GM19438 (cell line): ENCODE results near the gene HNRNPR.
A peak's percentile ranks its signal among the peaks of the same experiment; 100 is the strongest.

Experiments used
- ATAC-seq: cut with Tn5 transposase; IDR thresholded peaks from one replicate; pipeline ENCODE4 v1.9.1; 2021; ENCODE audit warnings: low read depth; ENCODE audit not compliant: unreplicated experiment

Gene HNRNPR

DNA sequence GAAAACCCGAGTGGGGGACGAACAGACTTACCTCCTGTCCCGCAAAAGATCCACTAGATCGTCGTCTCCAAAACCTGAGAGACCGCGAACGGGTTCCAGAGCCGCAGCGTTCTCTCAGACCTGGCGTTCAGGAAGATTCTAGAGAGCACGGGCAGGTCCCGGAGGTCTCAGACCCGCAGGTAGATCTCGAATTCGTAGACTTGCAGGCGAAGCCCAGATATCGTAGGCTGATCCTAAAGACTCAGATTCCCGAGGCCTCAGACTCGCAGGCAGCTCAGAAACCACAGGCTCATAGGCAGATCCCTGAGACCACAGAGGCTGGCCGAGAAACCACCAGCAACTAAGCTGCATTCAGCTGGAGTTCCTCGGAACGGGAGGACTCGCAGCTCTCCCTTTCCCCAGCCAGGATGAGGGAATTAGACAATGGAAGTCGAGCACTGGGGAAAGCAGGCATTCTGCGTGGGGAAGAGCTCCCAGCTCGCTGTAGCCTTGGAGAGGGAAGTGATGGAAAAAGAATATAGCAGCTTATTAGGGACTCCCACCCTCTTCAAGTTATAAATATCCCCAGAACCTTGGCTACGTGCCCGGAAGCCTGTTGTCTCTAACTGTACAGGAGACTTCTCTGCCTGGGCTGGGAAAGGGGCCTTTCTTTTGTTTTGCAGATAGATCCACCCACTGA is 25.4 kb upstream of the HNRNPR start, which contains the start of gene ZNF436:
Gene ZNF436 (minus strand): TSS at position 502 of the 679 bp plus-strand sequence. CDS start 1,831 bp downstream, outside the sequence.
- ATAC-seq, result no peak

DNA sequence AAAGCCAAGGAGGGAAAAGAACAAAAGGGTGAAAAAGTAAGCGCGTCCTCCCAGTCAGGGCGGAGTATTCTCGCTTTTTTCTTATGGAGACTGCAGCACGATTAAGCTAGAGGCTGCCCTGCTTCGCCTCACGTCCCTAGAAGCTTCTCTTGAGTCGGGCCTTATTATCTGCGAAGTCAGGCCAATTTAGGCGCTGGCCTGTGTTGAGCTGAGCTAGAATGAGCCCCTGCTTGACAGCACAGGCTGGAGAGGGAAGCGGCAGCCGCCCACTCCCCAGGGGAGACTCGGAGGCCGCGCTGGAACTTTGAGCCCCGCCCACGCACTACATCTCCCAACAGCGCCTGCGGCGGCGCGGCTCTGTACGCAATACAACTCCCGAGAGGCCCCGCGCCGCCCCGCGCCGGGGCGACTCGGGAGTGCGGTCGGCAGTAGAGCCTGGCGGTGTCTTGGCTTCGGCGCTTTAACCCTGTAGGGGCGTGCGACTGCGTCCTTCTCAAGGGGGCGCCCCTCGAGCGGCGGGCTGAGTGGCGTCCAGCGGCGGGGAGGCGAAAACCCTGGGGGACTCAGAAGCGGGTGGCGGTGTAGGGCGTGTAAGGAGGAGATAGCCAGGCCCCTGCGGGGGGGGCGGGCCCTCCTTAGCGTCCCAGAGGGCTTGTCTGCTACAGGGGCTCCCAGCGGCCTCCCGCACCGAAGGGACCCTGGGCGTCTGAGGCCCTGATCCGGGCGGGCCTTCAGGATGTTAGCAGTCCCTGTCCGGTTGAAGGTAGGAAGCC is 24.7 kb upstream of the HNRNPR start:
- peak; percentile 77 for ATAC-seq

DNA sequence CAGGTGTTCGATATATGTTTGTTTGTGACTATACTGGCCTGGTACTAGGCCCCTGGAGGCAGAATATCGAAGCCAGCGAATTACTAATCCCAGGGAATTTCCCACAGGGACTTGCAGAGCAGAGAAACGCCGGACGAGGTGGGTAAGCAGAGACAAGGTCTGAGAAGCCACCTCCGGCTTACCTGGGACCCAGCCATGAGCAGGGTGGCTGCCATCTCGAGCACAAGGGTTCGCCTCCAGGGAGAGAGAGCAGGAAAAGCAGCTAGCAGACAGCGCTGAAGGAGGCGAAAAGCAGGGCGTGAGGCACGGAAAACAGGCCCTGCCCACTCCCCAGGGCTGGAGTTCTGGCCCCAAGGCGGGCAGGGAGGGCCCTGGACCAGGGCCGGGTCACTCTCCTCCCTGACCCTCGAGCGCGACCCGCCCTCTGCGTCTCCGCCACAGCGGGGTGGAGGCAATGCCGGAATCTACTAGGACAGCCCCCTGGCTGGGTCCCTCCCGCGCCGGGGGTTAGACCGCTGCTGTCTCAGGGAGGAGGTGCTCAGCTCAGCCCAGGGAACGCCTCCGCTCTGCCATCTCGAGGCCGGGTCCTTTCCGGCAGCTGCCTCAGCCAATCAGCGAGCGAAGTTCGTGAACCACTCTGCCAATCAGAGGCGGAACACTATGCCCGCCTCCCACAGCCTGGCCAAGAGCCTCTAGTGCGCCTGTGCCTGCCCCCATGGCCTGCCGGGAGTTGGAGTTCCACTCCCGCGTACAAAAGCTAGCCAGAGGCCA is 23.9 kb upstream of the HNRNPR start:
- peak; percentile 92 for ATAC-seq

DNA sequence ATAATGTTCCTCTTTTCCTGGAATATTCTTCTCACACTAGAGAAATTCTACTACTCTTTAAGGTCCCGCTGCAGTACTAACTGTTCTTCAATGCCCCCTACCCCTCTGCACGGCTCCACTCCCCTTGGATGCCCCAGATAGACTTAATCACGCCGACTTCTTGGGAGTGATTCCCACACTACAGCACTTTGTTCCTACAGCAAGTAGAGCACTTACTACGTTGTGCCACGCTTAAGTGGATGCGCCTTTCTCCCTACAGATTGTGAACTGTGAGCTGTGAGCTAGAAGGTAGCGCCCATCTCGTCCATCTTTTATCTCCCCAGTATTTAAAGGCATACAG is 23.3 kb upstream of the HNRNPR start:
- no peak for ATAC-seq

DNA sequence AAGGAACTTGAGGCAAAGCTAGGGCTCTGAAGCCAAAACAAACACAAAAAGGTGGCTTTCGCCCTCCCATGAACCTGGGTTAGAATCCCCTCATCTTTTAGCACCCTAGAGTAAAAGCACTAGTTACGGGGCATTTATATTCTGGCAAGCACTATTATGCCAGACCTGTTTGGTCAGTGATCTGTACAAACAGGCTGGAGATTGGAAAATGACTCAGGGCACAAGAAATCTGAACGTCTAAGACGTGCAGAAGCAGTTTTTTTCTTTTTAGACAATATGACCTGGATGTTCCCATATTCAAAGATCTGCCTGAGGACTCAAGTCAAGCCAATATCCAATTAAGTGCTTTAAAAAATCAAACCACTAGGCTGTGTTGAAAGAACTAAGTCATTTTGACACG is 22.5 kb upstream of the HNRNPR start:
- no peak for ATAC-seq

DNA sequence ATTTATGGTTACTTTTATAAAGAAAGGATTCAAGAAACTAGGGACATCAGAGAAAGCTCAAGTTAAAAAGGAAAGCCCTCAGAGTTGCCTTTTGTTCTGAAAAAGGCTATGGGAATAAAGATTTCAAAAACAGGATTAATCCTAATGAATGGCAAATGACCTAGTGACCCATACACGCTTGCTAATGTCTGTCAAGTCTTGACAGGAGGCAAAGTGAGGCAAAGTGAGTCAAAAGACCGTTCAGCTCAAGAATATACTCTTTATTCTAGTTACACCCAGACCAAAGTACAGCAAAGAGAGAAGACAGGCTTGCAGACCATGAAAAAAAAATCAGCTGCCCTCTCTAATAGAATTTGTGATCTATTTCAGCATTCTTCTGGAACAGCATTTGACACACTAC is 22.1 kb upstream of the HNRNPR start:
- ATAC-seq, result no peak

DNA sequence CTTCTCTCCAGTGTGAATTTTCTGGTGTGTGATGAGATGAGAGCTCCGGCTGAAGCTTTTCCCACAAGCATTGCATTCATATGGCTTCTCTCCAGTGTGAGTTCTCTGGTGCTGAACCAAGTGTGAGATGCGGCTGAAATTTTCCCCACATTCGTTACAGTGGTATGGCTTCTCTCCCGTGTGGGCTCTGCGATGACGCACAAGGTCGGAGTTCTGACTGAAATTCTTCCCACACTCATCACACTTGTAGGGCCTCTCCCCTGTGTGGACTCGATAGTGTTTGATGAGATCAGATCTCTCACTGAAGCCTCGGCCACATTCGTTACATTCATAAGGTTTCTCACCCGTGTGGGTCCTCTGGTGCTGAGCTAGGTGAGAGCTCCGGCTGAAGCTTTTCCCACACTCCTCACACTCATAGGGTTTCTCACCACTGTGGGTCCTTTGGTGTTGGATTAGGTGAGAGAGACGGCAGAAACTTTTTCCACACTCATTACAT is 18.2 kb upstream of the HNRNPR start:
- ATAC-seq, result no peak

DNA sequence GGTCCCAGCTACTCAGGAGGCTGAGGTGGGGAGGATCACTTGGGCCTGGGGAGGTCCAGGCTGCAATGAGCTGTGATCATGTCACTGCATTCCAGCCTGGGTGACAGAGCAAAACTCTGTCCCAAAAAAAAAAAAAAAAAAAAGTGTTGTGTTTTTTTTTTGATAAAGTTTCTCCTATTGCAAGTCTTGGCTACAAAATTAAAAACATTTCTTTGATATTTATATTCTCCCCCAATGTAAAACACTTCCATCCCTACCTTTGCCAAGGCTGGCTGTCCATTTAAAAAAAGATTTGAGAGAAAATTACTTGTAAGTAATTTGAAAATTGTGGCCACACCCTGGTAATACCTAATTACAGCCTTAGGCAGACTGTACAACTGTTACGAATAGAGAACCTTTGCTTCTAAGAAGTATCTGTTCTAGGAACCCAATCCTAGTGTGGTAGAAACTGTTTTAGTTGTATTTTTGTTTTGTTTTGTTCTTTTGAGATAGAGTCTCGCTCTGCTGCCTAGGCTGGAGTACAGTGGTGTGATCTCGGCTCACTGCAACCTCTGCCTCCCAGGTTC is 14.3 kb upstream of the HNRNPR start:
- ATAC-seq, result no peak

DNA sequence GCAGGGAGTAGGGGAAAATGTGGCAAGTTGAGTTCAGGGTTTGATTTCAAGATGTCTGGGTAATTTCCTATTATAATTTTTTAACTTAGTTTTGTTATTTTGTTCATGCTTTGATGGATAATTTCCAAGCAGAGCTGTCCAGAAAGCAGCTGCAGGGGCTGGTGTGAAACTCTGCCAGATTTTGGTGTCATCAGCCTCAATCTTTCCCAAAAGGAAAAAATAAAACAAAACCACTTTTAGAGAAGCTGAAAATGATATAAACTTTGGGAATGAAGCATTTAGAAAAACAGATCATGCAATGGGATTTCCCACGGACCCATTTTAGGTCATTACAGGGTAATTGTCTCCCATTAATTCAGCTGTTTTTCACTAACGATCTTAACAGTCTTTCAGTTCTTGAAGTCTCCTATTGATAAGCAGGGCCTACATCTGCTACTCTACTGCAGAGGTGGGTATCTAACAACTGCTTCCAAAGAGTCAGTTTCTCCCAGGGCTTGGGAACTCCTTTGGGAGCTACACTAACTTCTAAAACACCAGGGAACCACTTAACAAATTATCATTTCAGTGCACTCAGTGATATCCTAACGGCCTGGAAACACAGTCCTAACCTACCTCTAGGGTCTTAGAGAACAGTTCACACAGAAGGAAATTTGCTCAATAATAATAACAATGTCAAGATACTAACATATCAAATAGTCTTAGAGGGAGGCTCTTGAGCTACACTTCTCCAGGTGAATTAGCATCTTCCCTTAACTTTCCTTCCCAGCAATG is 13.2 kb upstream of the HNRNPR start:
- ATAC-seq, result no peak

DNA sequence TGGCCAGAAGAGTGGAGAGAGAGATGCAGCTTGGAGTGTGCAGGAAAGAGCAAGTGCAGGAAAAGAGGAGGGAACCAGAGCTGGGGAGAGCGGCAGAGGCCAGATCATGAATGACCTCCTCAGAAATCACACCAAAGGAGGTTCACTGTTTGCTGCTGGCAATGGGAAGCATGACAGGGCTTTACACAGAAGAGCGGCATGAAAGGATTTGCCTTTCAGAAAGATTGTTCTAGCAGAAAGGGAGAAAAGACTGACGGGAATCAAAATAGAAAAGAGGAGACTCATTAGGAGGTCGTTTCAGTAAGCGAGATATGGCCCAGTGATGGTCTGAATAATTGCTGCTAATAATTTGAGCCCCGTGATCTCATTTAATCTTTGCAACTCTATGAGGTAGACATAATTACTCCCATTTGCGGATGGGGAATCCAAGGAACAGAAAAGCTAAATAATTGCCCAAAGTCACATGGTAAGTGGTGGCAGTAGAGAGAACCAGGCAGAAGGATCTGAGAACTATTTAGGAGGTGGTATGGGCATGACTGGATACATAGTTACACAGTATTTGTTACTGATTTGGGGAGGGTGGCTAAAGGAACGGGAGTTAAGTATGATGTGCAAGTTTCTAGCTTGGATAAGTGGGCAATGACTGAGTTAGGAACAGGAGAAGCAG is 12.5 kb upstream of the HNRNPR start:
- ATAC-seq, result no peak

DNA sequence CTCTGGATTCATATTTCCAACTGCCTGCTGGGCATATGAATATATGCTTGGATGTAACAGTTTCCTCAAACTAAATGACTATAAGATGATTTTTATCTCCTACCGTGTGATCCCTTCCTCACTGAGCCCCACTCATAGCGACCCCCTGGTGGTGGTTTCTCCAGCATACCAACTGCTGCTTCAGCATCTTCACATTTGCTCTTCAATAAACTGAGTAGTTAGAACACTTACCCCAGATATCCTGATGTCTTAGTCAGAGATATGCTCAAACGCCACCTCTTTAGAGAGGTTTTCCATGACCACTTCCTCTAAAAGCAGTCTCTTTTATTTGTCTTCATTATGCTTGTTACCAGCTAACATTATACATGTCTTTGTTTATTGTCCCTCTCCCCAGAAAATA is 10.2 kb upstream of the HNRNPR start:
- ATAC-seq, result no peak

DNA sequence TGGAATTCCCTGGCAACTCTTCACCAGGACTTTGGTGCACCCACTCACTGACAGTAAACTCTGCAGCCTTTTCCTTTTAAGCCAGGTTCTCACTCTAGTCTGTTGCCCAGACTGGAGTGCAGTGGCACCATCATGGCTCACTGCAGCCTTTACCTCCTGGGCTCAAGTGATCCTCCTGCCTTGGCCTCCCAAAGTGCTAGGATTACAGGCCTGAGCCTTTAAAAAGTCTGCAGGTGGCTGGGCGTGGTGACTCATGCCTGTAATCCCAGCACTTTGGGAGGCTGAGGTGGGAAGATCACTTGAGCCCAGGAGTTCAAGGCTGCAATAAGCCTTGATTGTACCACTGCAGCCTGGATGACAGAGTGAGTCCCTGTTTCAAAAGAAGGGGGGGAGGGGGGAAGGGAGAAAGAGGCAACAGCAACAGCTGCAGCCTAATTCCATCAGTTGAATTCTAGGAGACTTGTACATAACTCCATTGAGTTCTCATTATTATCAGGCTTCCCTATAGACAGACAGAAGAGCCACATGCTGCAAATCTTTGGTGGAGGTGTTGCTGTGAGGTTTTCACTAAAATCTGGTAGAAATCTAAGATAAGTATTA is 8.1 kb upstream of the HNRNPR start:
- ATAC-seq, result no peak

DNA sequence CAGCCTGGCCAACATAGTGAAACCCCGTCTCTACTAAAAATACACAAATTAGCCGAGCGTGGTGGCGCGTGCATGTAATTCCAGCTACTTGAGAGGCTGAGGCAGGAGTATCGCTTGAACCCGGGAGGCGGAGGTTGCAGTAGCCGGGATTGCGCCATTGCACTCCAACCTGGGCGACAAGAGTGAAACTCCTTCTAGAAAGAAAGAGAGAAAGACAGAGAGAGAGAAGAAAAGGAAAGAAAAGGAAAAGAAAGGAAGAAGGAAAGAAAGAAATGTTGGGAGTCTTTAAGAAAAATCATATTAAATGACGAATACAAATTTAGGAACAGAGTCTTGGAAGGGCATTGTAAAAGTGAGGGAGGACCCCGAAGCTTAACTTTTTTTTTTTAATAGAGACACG is 1.8 kb upstream of the HNRNPR start:
- ATAC-seq, result no peak

DNA sequence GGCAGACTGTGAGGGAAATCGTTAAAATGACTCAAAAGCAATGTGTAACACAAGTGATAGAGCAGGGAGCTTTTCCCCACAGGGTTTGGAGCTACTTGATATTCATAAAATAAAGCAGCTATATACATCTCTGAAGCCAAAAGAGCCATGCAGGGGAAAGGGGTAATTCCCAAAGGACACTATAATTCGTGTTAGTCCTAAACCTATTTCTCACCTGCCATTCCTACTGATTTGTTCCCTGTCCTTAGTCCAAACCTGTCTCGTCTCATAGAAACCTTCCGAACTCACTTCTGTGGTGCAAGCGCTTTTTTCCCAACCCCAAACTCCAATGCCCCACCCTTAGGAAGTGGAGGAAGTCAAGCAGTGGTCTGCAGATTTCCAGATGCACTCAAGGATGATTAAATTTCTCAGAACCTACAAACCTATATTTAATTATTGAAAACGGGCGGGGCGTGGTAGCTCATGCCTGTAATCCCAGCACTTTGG is 946 bp upstream of the HNRNPR start:
- no peak for ATAC-seq

DNA sequence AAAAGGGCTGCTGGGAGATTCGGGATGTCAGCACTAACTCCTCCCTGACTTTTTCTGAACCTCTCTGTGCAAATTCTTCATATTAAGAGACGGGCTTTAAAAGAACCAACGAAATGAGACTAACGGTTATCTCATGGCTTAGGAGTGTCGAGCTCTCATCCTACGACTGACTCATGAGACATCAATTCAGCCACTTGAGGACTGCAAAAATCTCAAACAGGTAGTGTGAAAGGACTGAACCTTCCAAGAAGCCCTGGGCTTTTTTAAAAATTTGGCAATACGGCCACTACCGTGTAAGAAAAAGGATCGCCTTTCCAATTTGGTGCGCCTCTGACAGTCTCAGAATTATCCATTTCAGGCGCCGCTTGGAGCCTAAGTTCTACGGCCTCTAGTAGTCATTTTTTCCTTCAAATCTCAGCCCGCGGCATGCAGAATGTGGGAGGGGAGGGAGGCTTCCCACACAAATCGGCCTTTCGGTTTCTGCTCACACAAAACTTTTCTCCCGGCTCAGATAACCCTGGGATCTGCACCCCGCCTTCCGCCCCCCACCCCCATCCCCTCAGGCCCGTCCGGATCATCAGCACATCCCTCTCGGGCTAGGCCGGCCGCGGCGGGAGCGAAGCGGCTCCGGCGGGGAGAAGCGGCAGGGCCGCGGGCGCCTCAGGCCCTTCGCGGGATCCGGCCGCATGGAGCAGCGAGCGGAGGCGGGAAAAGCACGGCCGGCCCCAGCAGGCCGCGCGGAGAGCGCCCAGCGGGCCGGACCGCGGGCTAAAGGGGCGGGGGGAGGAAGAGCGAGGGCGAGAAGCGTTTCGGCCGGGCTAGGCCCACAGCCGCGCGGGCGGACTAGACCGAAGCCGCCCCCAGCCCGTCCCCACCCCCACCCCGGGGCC is 618 bp downstream of the HNRNPR start:
- peak; percentile 2 for ATAC-seq

DNA sequence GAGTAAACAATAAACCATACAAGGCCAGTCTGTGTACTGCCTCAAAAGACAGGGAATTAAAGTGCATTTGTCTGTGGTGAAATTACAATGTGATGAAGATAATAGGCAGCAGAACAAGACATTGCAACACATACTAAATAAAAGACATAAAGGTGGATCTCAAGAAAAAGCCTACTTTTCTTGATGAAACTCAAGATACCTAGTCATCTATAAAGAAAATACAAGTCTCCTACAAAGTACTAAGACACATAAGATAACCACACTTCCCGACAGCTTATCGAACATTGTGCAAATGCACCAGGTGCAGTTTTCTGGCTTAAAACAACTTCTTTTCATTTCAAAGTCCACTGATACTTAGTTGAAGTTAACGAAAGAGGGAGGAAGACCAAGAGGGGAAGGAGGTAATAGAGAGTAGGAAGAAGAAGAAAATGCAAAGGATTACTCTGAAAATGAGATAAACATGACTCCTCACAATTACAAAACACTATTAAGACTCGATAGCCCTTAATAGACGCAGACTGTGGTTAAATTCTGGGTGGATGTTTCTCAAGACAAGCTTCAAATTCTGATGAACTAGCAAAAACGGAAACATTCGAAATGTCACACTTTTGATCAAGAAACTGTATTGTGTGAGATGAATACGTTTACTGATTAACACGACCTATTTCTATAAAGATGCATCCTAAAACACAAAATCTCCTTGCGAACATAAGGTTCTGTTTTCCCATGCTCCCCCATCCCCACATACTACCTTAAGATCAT is 2.0 kb downstream of the HNRNPR start:
- no peak for ATAC-seq

DNA sequence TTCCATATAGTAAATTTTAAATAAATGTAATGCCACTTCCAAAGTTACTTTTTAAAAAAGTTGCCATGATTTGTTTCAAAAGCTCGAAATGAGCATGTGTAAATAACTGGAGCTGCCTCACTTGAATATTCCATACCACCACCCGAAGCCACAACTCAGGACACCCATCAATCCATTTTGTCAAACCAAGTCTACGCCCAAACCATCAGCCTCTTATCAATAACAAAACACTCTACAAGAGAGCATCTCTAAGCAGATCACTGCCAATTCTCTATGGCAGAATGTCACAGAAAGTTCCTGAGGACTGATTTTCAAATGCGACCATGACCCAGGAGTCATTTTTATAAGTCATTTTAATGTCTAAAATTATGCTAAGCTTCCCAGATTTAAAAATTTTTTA is 4.5 kb downstream of the HNRNPR start:
- no peak for ATAC-seq
